Kidney (tissue), 14 donors: Measurements from ENCODE around the gene SERPINA5. TPM values are rescaled to one million over a fixed set of nuclear protein-coding genes. Genes with fewer than 3 reads are reported as not detected.
"Not testable (repeated sequence)": the region's sequence is repeated elsewhere in the genome, so short reads cannot be mapped to it uniquely, and the experiment has no call there.

Source experiments
- DNase-seq, 5 donors: peaks; one replicate each; pipeline ENCODE4 v3.0.0-alpha.2; 2013 to 2020
- FAIRE-seq: peaks from 2 replicates; lab custom pipeline; 2012; peaks lifted over from hg19 to GRCh38; lab: Jason Lieb, UNC
- H3K27ac ChIP-seq, 2 donors: one replicate each; pipeline ENCODE4 v1.7.0; 2013; ENCODE audit warnings: low read depth in 2 of 2, low read length in 2 of 2, inconsistent platforms in 1 of 2
- H3K27me3 ChIP-seq: one replicate; pipeline ENCODE4 v1.7.1; 2013; ENCODE audit warnings: low read length, inconsistent platforms; ENCODE audit not compliant: control insufficient read depth, insufficient read depth
- H3K36me3 ChIP-seq, 3 donors: one replicate each; pipeline versions ENCODE4 v1.7.0 to v1.7.1; 2013; ENCODE audit warnings: low read length in 3 of 3, control low read depth in 1 of 3, inconsistent platforms in 1 of 3; ENCODE audit not compliant: insufficient read depth in 3 of 3, control insufficient read depth in 2 of 3
- H3K4me1 ChIP-seq, 3 donors: one replicate each; pipeline versions ENCODE4 v1.7.0 to v1.7.1; 2013; ENCODE audit warnings: low read length in 3 of 3, inconsistent platforms in 1 of 3, low read depth in 1 of 3; ENCODE audit not compliant: control insufficient read depth in 2 of 3, insufficient read depth in 2 of 3
- H3K4me3 ChIP-seq, 3 donors: one replicate each; pipeline versions ENCODE4 v1.7.0 to v1.8.1; 2013; ENCODE audit warnings: low read length in 3 of 3, control low read depth in 1 of 3, inconsistent platforms in 1 of 3
- H3K9ac ChIP-seq, 3 donors: one replicate each; pipeline versions ENCODE4 v1.7.0 to v1.7.1; 2013; ENCODE audit warnings: low read length in 3 of 3, control low read depth in 1 of 3, inconsistent platforms in 1 of 3
- H3K9me3 ChIP-seq, 3 donors: one replicate each; pipeline versions ENCODE4 v1.7.0 to v1.7.1; 2013; ENCODE audit warnings: low read length in 3 of 3, control low read depth in 1 of 3, inconsistent platforms in 1 of 3; ENCODE audit not compliant: control insufficient read depth in 2 of 3, insufficient read depth in 1 of 3
- CTCF ChIP-seq: IDR thresholded peaks from 3 replicates; pipeline ENCODE4 v1.5.1; 2012; ENCODE audit warnings: mild to moderate bottlenecking, moderate library complexity, borderline replicate concordance; ENCODE audit not compliant: insufficient read depth; ENCODE audit errors: extremely low read depth
- intact Hi-C: fragments of 100-400 bp; cut with DNase I; formaldehyde crosslinking; loops from one replicate; pipeline ENCODE4 v1.11.1; 2022
- polyA plus RNA-seq: library from polyadenylated mRNA; stranded (reverse); fragments of 350-450 nt; fragmentation: Illumina TruSeq; extraction: RNeasy Lipid Tissue Mini Kit (QIAGEN cat#74804); gene quantifications from one replicate; pipeline ENCODE4 v1.2.3, GENCODE V29; 2014; ENCODE audit warnings: low read depth, low replicate concordance; ENCODE audit not compliant: insufficient read depth
- total RNA-seq: library from RNA; stranded (reverse); fragmentation: NEBNext Ultra II Directional; extraction: Animal tissue kit (Norgen Biotek cat#: 25700); gene quantifications from one replicate; pipeline ENCODE4 v1.2.1, GENCODE V29; 2021
- donor health status: control.
- donor health status: control.
- donor health status: control.
- donor health status: control.
- donor health status: control.
- donor health status: DM: yes; HTN: yes; CAD: no.
- donor health status: Normal renal cell carcinoma (clear cell type).

Gene SERPINA5
- total and polyA plus RNA-seq, 2 donors from 2014 or later: 85.1 to 522 TPM

DNA sequence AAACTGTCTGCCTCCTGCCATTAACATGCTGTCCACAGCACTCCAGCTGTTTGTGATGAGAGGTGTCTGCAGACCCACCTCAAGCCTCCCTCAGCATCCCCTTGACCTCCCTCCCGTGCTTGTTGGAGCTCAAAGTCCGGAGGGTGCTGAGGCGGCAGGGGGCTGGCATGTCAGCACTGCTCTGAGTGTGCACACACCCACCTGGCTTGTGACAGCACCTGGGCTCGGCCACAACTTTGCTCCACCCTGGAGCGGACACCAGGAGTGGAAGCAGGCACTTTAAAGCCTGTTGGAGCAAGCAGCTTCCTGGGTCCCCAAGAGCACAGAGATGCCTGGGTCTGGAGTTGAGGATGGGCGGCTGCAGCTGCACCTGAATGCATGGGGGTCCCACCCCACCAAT is 51.9 kb downstream of the SERPINA5 start:
- FAIRE-seq (no peak), DNase-seq (no peak)
- Histone ChIP-seq H3K27ac (no peak overlapping the region), H3K9ac (no peak overlapping the region), H3K4me3 (no peak overlapping the region), H3K9me3 (no peaks in the 10 kb centered on the region), H3K27me3 (no peaks in the 10 kb centered on the region), H3K4me1 (peaks cover 0 to 3% (median 0%) of the 10 kb centered on the region in 3 donors), H3K36me3 (no peaks in the 10 kb centered on the region)
- intact Hi-C loops: no loop called here
- TF ChIP-seq CTCF: no peak

GRCh38 chr14:94635154-94635553 is 53.9 kb downstream of the SERPINA5 start:
- FAIRE-seq: no peak
- no peak overlapping the region for H3K9ac ChIP-seq
- intact Hi-C loops: no loop called here
- no peak overlapping the region for H3K27ac ChIP-seq
- TF ChIP-seq CTCF: no peak
- peak in 1 of 5 donors; percentile 28 for DNase-seq
- H3K27me3 ChIP-seq: no peaks in the 10 kb centered on the region
- no peaks in the 10 kb centered on the region for H3K36me3 ChIP-seq
- peaks cover 0 to 3% (median 0%) of the 10 kb centered on the region in 3 donors for H3K4me1 ChIP-seq
- no peak overlapping the region for H3K4me3 ChIP-seq
- H3K9me3 ChIP-seq: no peaks in the 10 kb centered on the region

- Histone ChIP-seq H3K4me3 (no peak overlapping the region), H3K9ac (no peak overlapping the region), H3K27ac (no peak overlapping the region), H3K36me3 (no peaks in the 10 kb centered on the region), H3K4me1 (peaks cover 0 to 3% (median 0%) of the 10 kb centered on the region in 3 donors), H3K27me3 (no peaks in the 10 kb centered on the region), H3K9me3 (no peaks in the 10 kb centered on the region)
- FAIRE-seq (no peak), DNase-seq (no peak)
- TF ChIP-seq CTCF: no peak
- intact Hi-C loops: no loop called here
These were observed 55.7 kb downstream of the SERPINA5 start for GRCh38 chr14:94636744-94637412.

DNA sequence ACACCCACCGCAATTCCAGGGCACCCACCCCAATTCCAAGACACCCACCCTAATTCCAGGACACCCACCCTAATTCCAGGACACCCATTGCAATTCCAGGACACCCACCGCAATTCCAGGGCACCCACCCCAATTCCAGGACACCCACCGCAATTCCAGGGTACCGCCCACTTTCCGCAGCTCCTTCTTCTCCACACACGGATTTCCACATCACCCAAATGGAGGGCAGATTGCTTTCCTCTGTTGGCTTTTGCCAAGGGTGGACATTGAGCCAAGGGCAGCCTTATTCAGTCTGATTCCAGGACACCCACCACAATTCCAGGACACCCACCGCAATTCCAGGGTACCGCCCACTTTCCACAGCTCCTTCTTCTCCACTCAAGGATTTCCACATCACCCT is 56.6 kb downstream of the SERPINA5 start:
- FAIRE-seq, H3K4me1 ChIP-seq, H3K9ac ChIP-seq, H3K4me3 ChIP-seq, DNase-seq, H3K27me3 ChIP-seq, intact Hi-C loops, H3K9me3 ChIP-seq, H3K36me3 ChIP-seq, H3K27ac ChIP-seq: not testable (repeated sequence)
